GM12873 (cell line): ENCODE results near the gene DCST1.

Experiments
- TF ChIP-seq, protein P1 (sequence below): IDR thresholded peaks from 2 replicates; pipeline ENCODE4 v1.5.1; 2012; ENCODE audit warnings: low read depth, mild to moderate bottlenecking, moderate library complexity, low read length, control low read depth; ENCODE audit not compliant: insufficient read depth; ENCODE audit errors: missing control alignments

Gene DCST1

DNA sequence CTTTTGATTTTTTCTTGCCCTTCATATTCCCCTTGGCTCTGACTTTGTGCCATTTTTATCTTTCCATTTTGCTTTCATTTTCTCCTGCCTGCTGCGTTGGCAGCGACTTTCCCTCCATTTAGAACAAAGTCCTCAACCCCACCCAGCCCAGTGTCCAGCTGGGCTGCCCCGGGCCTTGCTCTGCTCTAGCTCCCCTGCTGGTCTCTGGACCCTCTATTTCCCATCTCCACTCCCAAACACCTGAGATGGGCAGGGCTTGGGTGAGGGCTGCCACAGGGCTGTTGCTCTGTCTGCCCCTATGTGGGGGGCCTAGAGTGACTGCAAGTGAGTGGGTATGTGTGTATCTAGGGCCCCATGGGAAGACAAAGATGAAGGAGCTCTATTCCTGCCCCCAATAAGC, 10.2 kb downstream of the DCST1 start:
- TF ChIP-seq, protein P1, sequence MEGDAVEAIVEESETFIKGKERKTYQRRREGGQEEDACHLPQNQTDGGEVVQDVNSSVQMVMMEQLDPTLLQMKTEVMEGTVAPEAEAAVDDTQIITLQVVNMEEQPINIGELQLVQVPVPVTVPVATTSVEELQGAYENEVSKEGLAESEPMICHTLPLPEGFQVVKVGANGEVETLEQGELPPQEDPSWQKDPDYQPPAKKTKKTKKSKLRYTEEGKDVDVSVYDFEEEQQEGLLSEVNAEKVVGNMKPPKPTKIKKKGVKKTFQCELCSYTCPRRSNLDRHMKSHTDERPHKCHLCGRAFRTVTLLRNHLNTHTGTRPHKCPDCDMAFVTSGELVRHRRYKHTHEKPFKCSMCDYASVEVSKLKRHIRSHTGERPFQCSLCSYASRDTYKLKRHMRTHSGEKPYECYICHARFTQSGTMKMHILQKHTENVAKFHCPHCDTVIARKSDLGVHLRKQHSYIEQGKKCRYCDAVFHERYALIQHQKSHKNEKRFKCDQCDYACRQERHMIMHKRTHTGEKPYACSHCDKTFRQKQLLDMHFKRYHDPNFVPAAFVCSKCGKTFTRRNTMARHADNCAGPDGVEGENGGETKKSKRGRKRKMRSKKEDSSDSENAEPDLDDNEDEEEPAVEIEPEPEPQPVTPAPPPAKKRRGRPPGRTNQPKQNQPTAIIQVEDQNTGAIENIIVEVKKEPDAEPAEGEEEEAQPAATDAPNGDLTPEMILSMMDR, result no peak

DNA sequence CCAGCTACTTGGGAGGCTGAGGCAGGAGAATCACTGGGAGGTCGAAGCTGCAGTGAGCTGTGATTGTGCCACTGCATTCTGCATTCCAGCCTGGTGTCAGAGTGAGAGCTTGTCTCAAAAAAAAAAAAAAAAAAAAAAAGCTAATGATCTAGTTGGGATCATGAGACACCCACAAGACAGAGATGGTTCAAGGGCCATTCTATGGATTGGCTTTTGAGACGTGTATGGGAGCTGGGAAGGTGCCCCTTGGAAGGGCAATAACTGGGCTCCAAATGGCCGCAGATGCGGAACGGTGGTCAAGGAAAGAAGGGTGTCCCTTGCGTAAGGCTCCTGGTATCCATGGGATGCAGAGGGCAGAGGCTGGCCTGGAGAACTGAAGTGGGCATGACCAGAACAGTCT, 10.7 kb downstream of the DCST1 start:
- TF ChIP-seq, protein P1, result no peak

DNA sequence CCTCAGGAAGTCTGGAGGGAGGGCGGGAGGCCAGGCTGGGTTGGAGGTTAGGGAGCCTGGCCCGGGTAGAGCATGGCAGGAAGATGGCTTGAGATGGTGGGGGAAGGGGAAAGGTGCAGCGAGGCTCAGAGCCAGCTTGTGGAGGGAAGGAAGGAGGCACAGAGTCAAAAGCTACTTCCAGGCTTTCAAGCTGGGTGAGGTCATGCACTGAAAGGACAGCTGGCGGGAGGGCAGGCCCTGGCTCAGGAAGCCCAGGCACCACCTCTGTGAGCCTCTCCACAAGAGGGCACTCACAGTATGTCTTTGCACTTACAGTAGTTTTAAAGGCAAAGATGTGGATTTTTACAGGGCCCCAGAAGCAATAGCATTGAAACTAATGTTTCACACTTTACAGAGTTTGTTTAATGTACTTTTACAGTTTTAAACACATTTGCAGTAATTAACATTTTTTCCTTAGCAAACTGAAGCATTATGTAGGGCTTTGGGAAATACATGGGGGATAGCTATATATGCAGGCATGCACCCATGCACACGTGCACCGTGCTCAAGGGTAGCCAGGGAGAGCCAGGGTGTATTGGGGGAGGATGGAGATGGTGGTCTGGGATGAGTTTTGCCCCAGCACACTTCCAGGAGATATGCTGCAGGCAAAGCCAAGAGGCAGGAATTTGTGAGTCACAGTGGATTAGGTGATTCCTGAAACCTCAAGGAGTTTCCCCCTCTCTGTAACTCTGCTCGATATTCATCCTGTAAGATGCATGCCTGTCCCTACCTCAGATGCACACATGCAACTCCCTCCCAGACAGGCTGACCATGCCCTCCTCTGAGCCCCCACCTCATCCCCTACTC, 11.4 kb downstream of the DCST1 start:
- TF ChIP-seq, protein P1, result peak; percentile 77

DNA sequence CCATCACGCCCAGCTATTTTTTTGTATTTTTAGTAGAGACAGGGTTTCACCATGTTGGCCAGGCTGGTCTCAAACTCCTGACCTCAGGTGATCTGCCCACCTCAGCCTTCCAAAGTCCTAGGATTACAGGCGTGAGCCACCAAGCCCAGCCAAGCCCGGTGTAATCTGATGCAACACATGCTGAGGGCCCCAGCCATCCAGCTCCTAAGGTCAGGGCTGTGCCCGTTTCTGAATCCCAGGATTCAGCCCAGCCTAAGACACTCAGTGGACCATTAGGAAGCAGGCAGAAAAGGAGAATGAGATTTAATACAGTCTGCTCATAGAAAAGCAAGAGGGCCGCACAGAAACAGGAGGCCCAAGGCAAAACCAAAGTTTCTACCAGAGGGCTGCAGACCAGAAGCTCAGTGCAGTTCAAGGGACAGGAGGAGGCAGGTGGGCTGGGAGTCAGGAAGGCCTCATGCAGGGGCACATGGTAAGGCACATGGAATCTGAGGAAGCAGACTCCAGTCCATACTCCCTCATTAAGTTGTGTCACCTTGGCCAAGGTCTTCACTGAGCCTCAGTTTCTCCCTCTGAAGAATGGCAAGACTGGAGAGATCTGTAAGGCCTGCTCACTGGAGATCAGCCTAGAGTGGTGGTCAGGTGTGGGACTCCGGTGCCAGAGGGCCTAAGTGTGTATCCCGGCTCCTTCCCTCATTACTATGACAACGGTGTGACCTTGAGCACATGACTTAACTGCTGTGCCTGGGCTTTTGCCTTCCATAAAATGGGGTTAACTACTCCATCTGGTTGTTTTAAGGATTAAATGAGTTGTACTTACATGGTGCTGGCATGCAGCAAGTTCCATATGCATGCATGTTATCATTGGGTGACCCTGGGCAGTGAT, 15.1 kb downstream of the DCST1 start:
- TF ChIP-seq, protein P1, result no peak

DNA sequence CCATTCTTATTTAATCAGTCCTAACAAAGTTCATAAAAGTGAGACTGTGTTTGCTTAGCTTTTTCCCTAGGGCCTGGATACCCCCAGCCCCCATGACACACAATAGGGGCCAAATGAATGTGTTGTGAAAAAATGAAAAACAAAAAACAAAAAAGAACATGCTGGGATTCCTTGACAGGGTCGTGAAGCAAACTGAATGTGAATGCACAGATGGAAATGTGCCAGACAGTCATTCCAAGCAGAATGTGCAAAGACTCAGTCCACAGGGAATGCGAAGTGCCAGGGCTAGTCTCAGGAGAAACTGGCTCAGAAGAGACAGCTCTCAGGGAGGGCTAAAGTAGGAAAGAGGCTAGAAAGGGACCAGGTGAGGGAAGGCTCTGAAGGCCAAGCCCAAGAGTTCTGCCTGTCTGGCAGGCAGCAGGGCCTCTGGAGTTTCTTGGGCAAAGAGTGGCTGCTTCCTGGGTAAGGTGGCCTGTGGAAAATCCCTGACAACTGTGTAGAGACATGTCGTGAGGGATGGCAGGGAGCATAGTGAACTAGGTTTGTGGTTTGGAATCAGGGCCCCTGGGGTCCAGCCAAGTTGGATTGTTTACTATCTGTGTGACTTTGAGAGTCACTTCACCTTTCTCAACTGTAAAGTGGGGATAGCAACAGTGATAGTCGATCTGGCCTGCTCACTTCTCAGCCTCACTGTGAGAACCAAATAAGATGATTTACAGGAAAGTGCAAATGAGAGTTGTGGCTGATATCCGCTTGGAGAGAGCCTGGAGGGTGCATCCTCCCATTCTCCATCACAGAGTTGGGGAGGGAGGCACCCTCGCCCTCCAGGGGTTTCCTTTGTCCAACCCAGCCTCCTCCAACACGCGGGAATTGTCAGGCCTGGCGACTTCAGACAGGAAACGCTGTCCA, 16.3 kb downstream of the DCST1 start:
- TF ChIP-seq, protein P1, result no peak

DNA sequence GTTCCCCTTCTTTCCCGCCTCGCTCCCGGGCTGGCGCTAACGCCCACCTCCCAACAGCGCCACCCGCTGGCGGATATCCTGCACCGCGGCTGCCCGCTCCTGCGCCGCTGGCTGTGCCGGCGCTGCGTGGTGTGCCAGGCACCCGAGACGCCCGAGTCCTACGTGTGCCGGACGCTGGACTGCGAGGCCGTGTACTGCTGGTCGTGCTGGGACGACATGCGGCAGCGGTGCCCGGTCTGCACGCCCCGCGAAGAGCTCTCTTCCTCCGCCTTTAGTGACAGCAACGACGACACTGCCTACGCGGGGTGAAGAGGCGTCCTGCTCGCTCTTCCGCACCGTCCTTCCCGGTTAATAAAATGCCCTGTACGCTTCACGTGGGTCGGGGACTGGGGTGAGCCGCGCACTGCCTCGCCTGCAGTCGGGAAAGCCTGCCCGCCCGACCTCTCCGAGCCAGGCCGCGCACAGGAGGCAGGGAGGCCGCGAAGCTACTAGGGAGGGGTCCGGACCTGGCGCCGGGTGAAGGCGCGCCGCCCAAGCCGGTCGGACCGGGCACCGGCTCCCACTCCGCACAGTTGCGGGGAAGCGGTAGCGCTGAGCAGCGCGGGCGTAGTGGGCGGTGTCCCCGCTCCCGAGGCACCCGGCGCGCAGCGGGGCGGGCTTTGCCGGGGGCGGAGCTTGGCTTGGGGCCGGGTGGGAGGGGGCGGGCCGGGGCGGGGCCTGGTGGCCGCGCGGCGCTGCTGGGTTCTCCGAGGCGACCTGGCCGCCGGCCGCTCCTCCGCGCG, 17.1 kb downstream of the DCST1 start, which contains the start of gene ADAM15:
Gene ADAM15, plus strand, starts transcription at position 757 of the 782 bp plus-strand sequence. CDS start 71 bp downstream, outside the sequence.
- TF ChIP-seq, protein P1, result peak; percentile 97
